A549 (cell line): ENCODE results near the gene BIN1.

ENCODE experiments used
- BHLHE40 ChIP-seq: IDR thresholded peaks from 2 replicates; pipeline ENCODE4 v1.6.1; 2012; ENCODE audit warnings: low read depth, low read length, inconsistent platforms
- CTCF ChIP-seq: fragments of >200 bp; sonication (Bioruptor Twin); formaldehyde crosslinking; IDR thresholded peaks from 3 replicates; pipeline ENCODE4 v1.5.1; 2016
- FOSL2 ChIP-seq, 2 experiments: fragments of 450-650 bp in 1 of 2; fragments of >200 bp in 1 of 2; sonication (Bioruptor Twin) in 1 of 2; formaldehyde crosslinking; IDR thresholded peaks; 2 replicates each; pipeline versions ENCODE4 v1.5.0 to v1.6.1; 2016 to 2020; ENCODE audit warnings: mild to moderate bottlenecking in 1 of 2, moderate library complexity in 1 of 2
- FOXS1 ChIP-seq: fragments of 250-450 bp; sonication (Bioruptor Pico); IDR thresholded peaks from 2 replicates; pipeline ENCODE4 v1.5.0; 2020; ENCODE audit warnings: mild to moderate bottlenecking, moderate library complexity
- JUN ChIP-seq, 2 experiments: fragments of >200 bp; sonication (Bioruptor Twin); formaldehyde crosslinking; IDR thresholded peaks; 2 replicates in 1 of 2; 3 replicates in 1 of 2; pipeline ENCODE4 v1.6.1; 2016 to 2017
- KDM1A ChIP-seq: fragments of 200-600 bp; sonication (generic); IDR thresholded peaks from 2 replicates; pipeline ENCODE4 v1.6.1; 2016; ENCODE audit warnings: low read depth, mild to moderate bottlenecking
- POLR2A ChIP-seq: IDR thresholded peaks from 2 replicates; pipeline ENCODE4 v1.6.1; 2012; ENCODE audit warnings: mild to moderate bottlenecking, low read length
- REST ChIP-seq: fragments of 200-600 bp; sonication (generic); IDR thresholded peaks from 2 replicates; pipeline ENCODE4 v1.6.1; 2016; ENCODE audit warnings: antibody characterized with exemption, mild to moderate bottlenecking, moderate library complexity
- RNF2 ChIP-seq: fragments of 200-600 bp; sonication (generic); IDR thresholded peaks from 2 replicates; pipeline ENCODE4 v1.6.1; 2016; ENCODE audit warnings: low read depth, mild to moderate bottlenecking, antibody characterized with exemption, moderate library complexity, borderline replicate concordance
- ZNF302 ChIP-seq: fragments of 250-450 bp; sonication (Bioruptor Pico); IDR thresholded peaks from 2 replicates; pipeline ENCODE4 v1.9.0; 2021; ENCODE audit warnings: inconsistent platforms, mild to moderate bottlenecking, moderate library complexity

GRCh38 chr2:127061375-127062273 lies 45.3 kb downstream of the BIN1 start:
- no peak for TF ChIP-seq FOXS1 (CRISPR knock-in tag)
- TF ChIP-seq REST, result no peak
- no peak for TF ChIP-seq CTCF
- no peak for TF ChIP-seq POLR2A
- TF ChIP-seq FOSL2 (IDR thresholded peaks at IDR 0.05), result no peak
- no peak for TF ChIP-seq FOSL2 (CRISPR knock-in tag; IDR thresholded peaks at IDR 0.05)
- no peak for TF ChIP-seq JUN (IDR thresholded peaks at IDR 0.05)
- TF ChIP-seq RNF2, result no peak
- no peak for TF ChIP-seq BHLHE40
- no peak for TF ChIP-seq ZNF302 (CRISPR knock-in tag)
- TF ChIP-seq KDM1A, result no peak
